Neural progenitor cell (in vitro differentiated cells): ENCODE data around the gene DIDO1. TPM values are rescaled to one million over a fixed set of nuclear protein-coding genes. Genes with fewer than 3 reads are reported as not detected.
A peak's percentile ranks its signal among the peaks of the same experiment; 100 is the strongest.

Source experiments
- DNase-seq: peaks from one replicate; pipeline ENCODE4 v3.0.0-alpha.2; 2016; ENCODE audit warnings: low spot score
- H2AFZ ChIP-seq: fragments of 200-600 bp; sonication (generic); replicated peaks from 2 replicates; pipeline ENCODE4 v1.6.1; 2016; ENCODE audit warnings: antibody characterized with exemption
- H3F3A ChIP-seq: fragments of 200-600 bp; sonication (generic); 2 replicates; pipeline ENCODE4 v1.6.1; 2016; ENCODE audit warnings: antibody characterized with exemption, low read depth
- H3K27ac ChIP-seq: fragments of 200-600 bp; sonication (generic); 2 replicates; pipeline ENCODE4 v1.5.1; 2016; ENCODE audit warnings: mild to moderate bottlenecking
- H3K27me3 ChIP-seq: fragments of 200-600 bp; sonication (generic); 2 replicates; pipeline ENCODE4 v1.6.1; 2016; ENCODE audit warnings: mild to moderate bottlenecking, moderate library complexity
- H3K36me3 ChIP-seq: fragments of 200-600 bp; sonication (generic); 2 replicates; pipeline ENCODE4 v1.5.1; 2016
- H3K4me1 ChIP-seq: fragments of 200-600 bp; sonication (generic); 2 replicates; pipeline ENCODE4 v1.6.1; 2016; ENCODE audit warnings: mixed run types
- H3K4me2 ChIP-seq: fragments of 200-600 bp; sonication (generic); 2 replicates; pipeline ENCODE4 v1.6.1; 2016
- H3K4me3 ChIP-seq: fragments of 200-600 bp; sonication (generic); 2 replicates; pipeline ENCODE4 v1.5.1; 2016
- H3K79me2 ChIP-seq: fragments of 200-600 bp; sonication (generic); 2 replicates; pipeline ENCODE4 v1.6.1; 2016; ENCODE audit warnings: low read depth
- H3K9ac ChIP-seq: fragments of 200-600 bp; sonication (generic); 2 replicates; pipeline ENCODE4 v1.6.1; 2016
- H3K9me3 ChIP-seq: fragments of 200-600 bp; sonication (generic); 2 replicates; pipeline ENCODE4 v1.5.1; 2016; ENCODE audit warnings: low read depth
- H4K20me1 ChIP-seq: fragments of 200-600 bp; sonication (generic); 2 replicates; pipeline ENCODE4 v1.6.1; 2016; ENCODE audit warnings: low read depth
- H3K27ac Mint-ChIP-seq: 3 replicates; pipeline ENCODE4 v1.8.0; 2021; ENCODE audit warnings: mixed read lengths
- H3K27me3 Mint-ChIP-seq: 2 replicates; pipeline ENCODE4 v1.8.0; 2022; ENCODE audit warnings: low read depth, mild to moderate bottlenecking, inconsistent platforms, moderate library complexity, mixed read lengths; ENCODE audit not compliant: insufficient read depth
- H3K36me3 Mint-ChIP-seq: 3 replicates; pipeline ENCODE4 v1.8.0; 2021; ENCODE audit warnings: mixed read lengths
- H3K4me1 Mint-ChIP-seq: 3 replicates; pipeline ENCODE4 v1.8.0; 2021; ENCODE audit warnings: mixed read lengths
- H3K4me3 Mint-ChIP-seq: 3 replicates; pipeline ENCODE4 v1.8.0; 2021; ENCODE audit warnings: mild to moderate bottlenecking, moderate library complexity, mixed read lengths
- H3K9me3 Mint-ChIP-seq: 3 replicates; pipeline ENCODE4 v1.8.0; 2020; ENCODE audit warnings: mixed read lengths
- EZH2 ChIP-seq: fragments of 200-600 bp; sonication (generic); IDR thresholded peaks from 2 replicates; pipeline ENCODE4 v1.6.1; 2017; ENCODE audit warnings: antibody characterized with exemption, mild to moderate bottlenecking, moderate library complexity
- EZH2phosphoT487 ChIP-seq: fragments of 200-600 bp; sonication (generic); IDR thresholded peaks from 2 replicates; pipeline ENCODE4 v1.6.1; 2017; ENCODE audit warnings: antibody characterized with exemption
- total RNA-seq: library from RNA; depleted of rRNA; stranded (reverse); fragments of >200 nt; gene quantifications from 2 replicates; pipeline ENCODE4 v1.2.3, GENCODE V29; 2015; ENCODE audit warnings: low replicate concordance
- TF ChIP-seq, protein P1 (sequence below): fragments of 200-600 bp; sonication (generic); IDR thresholded peaks from 2 replicates; pipeline ENCODE4 v1.5.1; 2017; ENCODE audit warnings: antibody characterized with exemption, mild to moderate bottlenecking

Gene DIDO1
- total RNA-seq, 1 donor from 2014 or later: 64.5 TPM

DNA sequence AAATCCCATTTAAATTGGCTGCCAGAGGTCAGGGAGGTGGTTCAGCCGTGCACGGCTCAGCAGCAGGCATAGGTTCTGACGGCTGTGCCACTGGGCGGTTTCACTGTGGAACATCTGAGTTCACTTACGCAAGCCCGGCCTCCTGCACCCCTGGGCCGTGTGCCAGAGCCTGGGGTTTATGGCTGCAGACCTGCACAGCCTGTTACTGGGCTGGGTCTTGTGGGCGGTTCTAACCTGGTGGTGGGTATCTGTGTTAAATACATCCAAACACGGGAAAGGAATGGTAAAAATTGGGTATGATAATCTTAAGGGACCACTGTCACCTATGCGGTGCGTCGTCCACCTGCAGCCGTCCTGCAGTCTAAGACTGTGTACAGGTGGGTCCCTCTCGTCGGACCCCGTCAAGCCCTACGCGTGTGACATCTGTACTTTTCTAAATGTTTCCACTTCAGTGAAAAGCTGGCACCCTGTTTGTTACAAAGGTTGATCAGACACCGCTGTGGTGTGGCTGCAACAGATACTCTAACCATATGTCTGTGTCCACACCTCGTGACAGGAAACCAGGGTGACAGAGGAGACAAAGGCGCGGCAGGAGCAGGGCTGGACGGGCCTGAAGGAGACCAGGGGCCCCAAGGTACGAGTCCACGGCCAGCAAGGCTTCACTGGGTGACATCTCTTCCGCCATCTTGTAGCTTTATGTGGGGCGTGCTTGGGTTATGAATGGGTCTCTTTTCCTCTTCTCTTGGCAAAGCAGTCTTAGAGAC lies 88.0 kb downstream of the DIDO1 start:
- no peak for DNase-seq
- no peak overlapping the region for H3K27ac Mint-ChIP-seq
- H3K4me3 Mint-ChIP-seq: no peak overlapping the region
- Histone ChIP-seq H3K4me1 (peaks cover 19% of the 10 kb centered on the region), H3K79me2 (no peaks in the 10 kb centered on the region), H3K27ac (no peak overlapping the region), H3K4me3 (no peak overlapping the region), H3F3A (peaks cover 13% of the 10 kb centered on the region), H2AFZ (no peak overlapping the region), H3K9ac (no peak overlapping the region), H3K27me3 (no peaks in the 10 kb centered on the region), H3K36me3 (no peaks in the 10 kb centered on the region), H4K20me1 (peaks cover 5% of the 10 kb centered on the region), H3K4me2 (no peak overlapping the region), H3K9me3 (no peaks in the 10 kb centered on the region)
- TF ChIP-seq, protein P1, sequence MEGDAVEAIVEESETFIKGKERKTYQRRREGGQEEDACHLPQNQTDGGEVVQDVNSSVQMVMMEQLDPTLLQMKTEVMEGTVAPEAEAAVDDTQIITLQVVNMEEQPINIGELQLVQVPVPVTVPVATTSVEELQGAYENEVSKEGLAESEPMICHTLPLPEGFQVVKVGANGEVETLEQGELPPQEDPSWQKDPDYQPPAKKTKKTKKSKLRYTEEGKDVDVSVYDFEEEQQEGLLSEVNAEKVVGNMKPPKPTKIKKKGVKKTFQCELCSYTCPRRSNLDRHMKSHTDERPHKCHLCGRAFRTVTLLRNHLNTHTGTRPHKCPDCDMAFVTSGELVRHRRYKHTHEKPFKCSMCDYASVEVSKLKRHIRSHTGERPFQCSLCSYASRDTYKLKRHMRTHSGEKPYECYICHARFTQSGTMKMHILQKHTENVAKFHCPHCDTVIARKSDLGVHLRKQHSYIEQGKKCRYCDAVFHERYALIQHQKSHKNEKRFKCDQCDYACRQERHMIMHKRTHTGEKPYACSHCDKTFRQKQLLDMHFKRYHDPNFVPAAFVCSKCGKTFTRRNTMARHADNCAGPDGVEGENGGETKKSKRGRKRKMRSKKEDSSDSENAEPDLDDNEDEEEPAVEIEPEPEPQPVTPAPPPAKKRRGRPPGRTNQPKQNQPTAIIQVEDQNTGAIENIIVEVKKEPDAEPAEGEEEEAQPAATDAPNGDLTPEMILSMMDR: no peak
- TF ChIP-seq EZH2phosphoT487 (no peak), EZH2 (no peak)
- H3K4me1 Mint-ChIP-seq: peaks cover 21% of the 10 kb centered on the region
- peaks cover 4% of the 10 kb centered on the region for H3K27me3 Mint-ChIP-seq
- H3K36me3 Mint-ChIP-seq: no peaks in the 10 kb centered on the region
- no peaks in the 10 kb centered on the region for H3K9me3 Mint-ChIP-seq

DNA sequence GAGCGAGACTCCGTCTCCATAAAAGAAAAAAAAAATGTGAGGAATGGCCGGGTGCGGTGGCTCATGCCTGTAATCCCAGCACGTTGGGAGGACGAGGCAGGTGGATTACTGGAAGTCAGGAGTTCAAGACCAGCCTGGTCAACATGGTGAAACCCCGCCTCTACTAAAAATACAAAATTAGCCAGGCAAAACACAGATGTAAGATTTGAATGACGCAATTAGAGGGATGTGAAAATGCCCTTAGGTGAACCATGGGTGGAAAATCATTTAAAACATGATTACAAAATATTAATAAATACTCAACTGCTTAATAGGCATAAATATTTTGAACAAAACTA lies 88.5 kb downstream of the DIDO1 start:
- Histone ChIP-seq H3K4me2 (no peak overlapping the region), H3K9me3 (no peaks in the 10 kb centered on the region), H2AFZ (no peak overlapping the region), H3F3A (peaks cover 18% of the 10 kb centered on the region), H3K36me3 (no peaks in the 10 kb centered on the region), H4K20me1 (peaks cover 5% of the 10 kb centered on the region), H3K27ac (no peak overlapping the region), H3K9ac (no peak overlapping the region), H3K79me2 (no peaks in the 10 kb centered on the region), H3K27me3 (no peaks in the 10 kb centered on the region), H3K4me3 (no peak overlapping the region), H3K4me1 (peaks cover 24% of the 10 kb centered on the region)
- TF ChIP-seq EZH2phosphoT487: no peak
- TF ChIP-seq, protein P1: no peak
- no peak for TF ChIP-seq EZH2
- peaks cover 4% of the 10 kb centered on the region for H3K27me3 Mint-ChIP-seq
- H3K36me3 Mint-ChIP-seq: no peaks in the 10 kb centered on the region
- H3K9me3 Mint-ChIP-seq: no peaks in the 10 kb centered on the region
- H3K4me1 Mint-ChIP-seq: peaks cover 26% of the 10 kb centered on the region
- no peak for DNase-seq
- no peak overlapping the region for H3K27ac Mint-ChIP-seq
- no peak overlapping the region for H3K4me3 Mint-ChIP-seq

DNA sequence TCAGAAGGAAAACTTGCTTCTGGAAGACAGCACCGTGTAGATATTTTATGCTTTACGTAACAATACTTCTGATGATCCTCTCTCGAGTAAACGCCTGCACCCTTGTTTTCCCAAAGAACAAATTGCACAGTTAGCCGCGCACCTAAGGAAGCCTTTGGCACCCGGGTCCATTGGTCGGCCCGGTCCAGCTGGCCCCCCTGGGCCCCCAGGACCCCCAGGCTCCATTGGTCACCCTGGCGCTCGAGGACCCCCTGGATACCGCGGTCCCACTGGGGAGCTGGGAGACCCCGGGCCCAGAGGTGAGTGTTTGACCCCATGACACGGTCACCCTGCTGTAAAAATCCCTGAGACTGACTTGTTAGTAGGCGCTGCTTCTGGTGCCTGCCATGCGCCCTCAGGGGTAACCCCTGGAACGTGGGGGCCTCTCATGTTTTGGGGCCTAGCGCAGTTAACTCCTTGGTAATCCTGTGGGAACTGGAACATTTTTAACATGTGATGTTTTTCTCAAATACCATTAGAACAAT lies 89.3 kb downstream of the DIDO1 start:
- peaks cover 33% of the 10 kb centered on the region for H3K4me1 Mint-ChIP-seq
- Histone ChIP-seq H3K4me3 (no peak overlapping the region), H4K20me1 (peaks cover 5% of the 10 kb centered on the region), H3K79me2 (no peaks in the 10 kb centered on the region), H3K4me1 (peaks cover 31% of the 10 kb centered on the region), H3K9me3 (no peaks in the 10 kb centered on the region), H3F3A (peaks cover 24% of the 10 kb centered on the region), H3K27ac (no peak overlapping the region), H3K9ac (no peak overlapping the region), H2AFZ (no peak overlapping the region), H3K36me3 (no peaks in the 10 kb centered on the region), H3K4me2 (no peak overlapping the region), H3K27me3 (no peaks in the 10 kb centered on the region)
- no peaks in the 10 kb centered on the region for H3K36me3 Mint-ChIP-seq
- no peak overlapping the region for H3K4me3 Mint-ChIP-seq
- no peak for DNase-seq
- TF ChIP-seq, protein P1: no peak
- TF ChIP-seq EZH2phosphoT487 (no peak), EZH2 (no peak)
- peaks cover 4% of the 10 kb centered on the region for H3K27me3 Mint-ChIP-seq
- no peaks in the 10 kb centered on the region for H3K9me3 Mint-ChIP-seq
- H3K27ac Mint-ChIP-seq: peak overlapping the region; percentile 33
